GM19467 (cell line): ENCODE data around the gene MRPL24.

Experiments used
- ATAC-seq: cut with Tn5 transposase; IDR thresholded peaks from one replicate; pipeline ENCODE4 v1.9.1; 2021; ENCODE audit warnings: mild to moderate bottlenecking, moderate library complexity; ENCODE audit not compliant: unreplicated experiment

Gene MRPL24

GRCh38 chr1:156744344-156744743 is 3.5 kb upstream of the MRPL24 start:
- no peak for ATAC-seq

GRCh38 chr1:156743367-156744302 is 2.7 kb upstream of the MRPL24 start:
- ATAC-seq = no peak

- no peak for ATAC-seq
These were observed 1.9 kb upstream of the MRPL24 start for GRCh38 chr1:156742801-156743200.

GRCh38 chr1:156742017-156742416 is 1.1 kb upstream of the MRPL24 start:
- ATAC-seq = no peak

- no peak for ATAC-seq
These were observed 644 bp upstream of the MRPL24 start for GRCh38 chr1:156741481-156741983.

- peak; percentile 1 for ATAC-seq
These were observed 599 bp downstream of the MRPL24 start for GRCh38 chr1:156740237-156740740.

- no peak for ATAC-seq
These were observed 2.0 kb downstream of the MRPL24 start for GRCh38 chr1:156738916-156739315.

- no peak for ATAC-seq
These were observed 2.5 kb downstream of the MRPL24 start for GRCh38 chr1:156738407-156738806.

GRCh38 chr1:156733989-156734584 is 6.8 kb downstream of the MRPL24 start:
- no peak for ATAC-seq

GRCh38 chr1:156728599-156729462 is 12.1 kb downstream of the MRPL24 start, which contains the start of gene ISG20L2:
TSS of gene ISG20L2 (minus strand) at chr1:156728766. CDS start at chr1:156727652, 1,114 bp downstream.
- peak; percentile 77 for ATAC-seq

- peak; percentile 53 for ATAC-seq
These were observed 12.8 kb downstream of the MRPL24 start, which contains the start of gene METTL25B for GRCh38 chr1:156727926-156728598. TSS of gene METTL25B (plus strand) at chr1:156728469. CDS start at chr1:156729105, 636 bp downstream.

GRCh38 chr1:156727492-156727891 is 13.4 kb downstream of the MRPL24 start:
- no peak for ATAC-seq

GRCh38 chr1:156726549-156727226 is 14.2 kb downstream of the MRPL24 start:
- no peak for ATAC-seq

- peak; percentile 35 for ATAC-seq
These were observed 15.1 kb downstream of the MRPL24 start for GRCh38 chr1:156725683-156726280.

- ATAC-seq = no peak
These were observed 19.4 kb downstream of the MRPL24 start for GRCh38 chr1:156721535-156721934.

- no peak for ATAC-seq
These were observed 19.8 kb downstream of the MRPL24 start for GRCh38 chr1:156721131-156721530.

GRCh38 chr1:156717351-156717750 is 23.5 kb downstream of the MRPL24 start:
- ATAC-seq = no peak

- no peak for ATAC-seq
These were observed 26.1 kb downstream of the MRPL24 start for GRCh38 chr1:156714830-156715229.

- ATAC-seq = no peak
These were observed 28.3 kb downstream of the MRPL24 start for GRCh38 chr1:156712626-156713025.
